MM.1S (cell line): ENCODE measurements around the gene HOMER2.

Experiments used
- CTCF ChIP-seq: fragments of 300-600 bp; sonication (generic); IDR thresholded peaks from 2 replicates; pipeline ENCODE4 v1.5.1; 2016; ENCODE audit warnings: antibody characterized with exemption, low read length, mixed read lengths
- EZH2 ChIP-seq: fragments of 300-600 bp; sonication (generic); optimal IDR thresholded peaks from 2 replicates; pipeline ENCODE3; 2017; ENCODE audit warnings: low read depth, mild to moderate bottlenecking, antibody characterized with exemption, low read length, mixed read lengths
- EZH2phosphoT487 ChIP-seq: fragments of 300-600 bp; sonication (generic); IDR thresholded peaks from 2 replicates; pipeline ENCODE4 v1.6.1; 2018; ENCODE audit warnings: antibody characterized with exemption, low read length

GRCh38 chr15:82909080-82909815 is 43.3 kb downstream of the HOMER2 start:
- TF ChIP-seq CTCF: no peak
- TF ChIP-seq EZH2: no peak
- TF ChIP-seq EZH2phosphoT487: no peak
